HG03060 (cell line): Measurements from ENCODE around the gene GPR55.

Source experiments
- ATAC-seq: cut with Tn5 transposase; IDR thresholded peaks from one replicate; pipeline ENCODE4 v1.9.1; 2021; ENCODE audit warnings: low read depth, moderate number of reproducible peaks; ENCODE audit not compliant: unreplicated experiment

The GPR55 gene

GRCh38 chr2:230904856-230905447 lies 20.1 kb downstream of the GPR55 start:
- no peak for ATAC-seq

- ATAC-seq, result no peak
These were observed 21.6 kb downstream of the GPR55 start for GRCh38 chr2:230903231-230904150.

- peak; percentile 52 for ATAC-seq
These were observed 22.7 kb downstream of the GPR55 start for GRCh38 chr2:230902180-230902899.

GRCh38 chr2:230901006-230901405 lies 24.0 kb downstream of the GPR55 start:
- no peak for ATAC-seq

- no peak for ATAC-seq
These were observed 24.6 kb downstream of the GPR55 start for GRCh38 chr2:230900336-230900995.

GRCh38 chr2:230899786-230900185 lies 25.3 kb downstream of the GPR55 start:
- ATAC-seq, result no peak

- no peak for ATAC-seq
These were observed 25.8 kb downstream of the GPR55 start for GRCh38 chr2:230899287-230899686.

GRCh38 chr2:230898713-230899091 lies 26.3 kb downstream of the GPR55 start:
- no peak for ATAC-seq

- ATAC-seq, result no peak
These were observed 26.9 kb downstream of the GPR55 start for GRCh38 chr2:230898016-230898712.

GRCh38 chr2:230896346-230897115 lies 28.5 kb downstream of the GPR55 start:
- ATAC-seq, result no peak

GRCh38 chr2:230895536-230896345 lies 29.3 kb downstream of the GPR55 start:
- no peak for ATAC-seq

GRCh38 chr2:230893841-230894781 lies 30.9 kb downstream of the GPR55 start:
- ATAC-seq, result no peak

- ATAC-seq, result no peak
These were observed 31.7 kb downstream of the GPR55 start for GRCh38 chr2:230893338-230893737.

- ATAC-seq, result no peak
These were observed 33.5 kb downstream of the GPR55 start for GRCh38 chr2:230891509-230891908.

- ATAC-seq, result no peak
These were observed 34.0 kb downstream of the GPR55 start for GRCh38 chr2:230891064-230891463.

- no peak for ATAC-seq
These were observed 34.4 kb downstream of the GPR55 start for GRCh38 chr2:230890646-230891045.

GRCh38 chr2:230889911-230890601 lies 35.0 kb downstream of the GPR55 start:
- no peak for ATAC-seq
